GM18517 (cell line): ENCODE measurements around the gene MSH2.

ENCODE experiments used
- ATAC-seq: cut with Tn5 transposase; IDR thresholded peaks from one replicate; pipeline ENCODE4 v1.9.1; 2021; ENCODE audit warnings: mild to moderate bottlenecking, moderate library complexity; ENCODE audit not compliant: unreplicated experiment

The MSH2 gene

GRCh38 chr2:47504174-47504810 lies 101.3 kb downstream of the MSH2 start:
- ATAC-seq, result peak; percentile 2

- ATAC-seq, result no peak
Observed at GRCh38 chr2:47506024-47506423, 103.1 kb downstream of the MSH2 start.

GRCh38 chr2:47506436-47506835 lies 103.5 kb downstream of the MSH2 start:
- no peak for ATAC-seq

DNA sequence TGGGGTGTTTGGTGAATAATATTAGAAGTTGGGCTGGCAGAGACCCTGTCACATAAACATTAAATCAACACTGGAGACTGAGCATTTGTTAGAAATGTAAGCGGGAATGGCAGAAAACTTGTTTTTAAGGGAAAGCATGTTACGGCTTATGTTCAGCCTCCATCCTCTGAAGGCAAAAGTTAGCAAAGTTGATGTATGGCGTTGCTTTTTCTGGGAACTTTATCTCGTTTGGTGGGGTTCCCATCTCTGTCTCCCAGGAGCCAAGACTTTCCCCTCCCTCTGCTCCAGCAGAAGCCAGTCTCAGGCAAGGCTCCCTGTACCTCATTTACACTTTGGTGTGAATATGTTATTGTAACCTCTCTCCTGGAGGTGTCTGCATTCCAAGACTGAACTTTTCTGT lies 105.1 kb downstream of the MSH2 start:
- no peak for ATAC-seq

DNA sequence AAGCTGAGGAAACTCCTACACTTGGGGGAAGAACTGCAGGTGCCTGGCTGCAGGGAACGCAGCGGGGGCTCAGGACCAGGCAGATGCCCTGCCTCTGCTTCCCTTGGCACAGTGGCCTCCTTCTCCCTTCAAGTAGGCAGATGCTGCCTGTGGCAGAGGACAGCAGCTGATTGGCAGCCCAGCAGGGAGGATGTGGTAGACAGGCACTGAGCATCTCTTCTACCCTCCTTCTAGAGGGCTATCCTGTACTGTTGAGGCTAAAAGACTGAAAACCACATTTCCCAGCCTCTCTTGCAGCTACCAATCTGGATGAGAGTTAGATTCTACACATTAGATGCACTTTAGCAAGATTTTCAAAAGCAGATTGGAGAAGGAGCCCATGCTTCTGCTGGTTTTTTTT lies 105.7 kb downstream of the MSH2 start:
- no peak for ATAC-seq

DNA sequence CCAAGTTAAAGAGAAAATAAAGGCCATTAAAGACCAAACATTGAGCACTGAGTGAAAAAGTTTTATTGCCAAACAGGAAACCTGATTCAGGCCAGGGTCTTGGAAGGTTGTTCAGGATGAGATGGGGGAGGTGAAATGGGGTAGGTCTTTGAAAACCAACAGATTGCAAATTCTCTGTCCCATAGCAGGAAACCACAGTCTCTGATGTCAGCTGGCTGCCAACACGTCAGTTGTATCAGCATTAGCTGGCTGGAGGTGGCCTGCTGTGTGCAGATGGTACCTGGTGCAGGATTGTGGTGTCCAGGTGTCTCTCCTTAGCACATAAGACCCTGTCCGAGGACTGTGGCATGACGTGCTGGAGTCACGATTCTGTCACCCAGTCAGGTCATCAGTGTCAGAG lies 106.3 kb downstream of the MSH2 start:
- no peak for ATAC-seq

DNA sequence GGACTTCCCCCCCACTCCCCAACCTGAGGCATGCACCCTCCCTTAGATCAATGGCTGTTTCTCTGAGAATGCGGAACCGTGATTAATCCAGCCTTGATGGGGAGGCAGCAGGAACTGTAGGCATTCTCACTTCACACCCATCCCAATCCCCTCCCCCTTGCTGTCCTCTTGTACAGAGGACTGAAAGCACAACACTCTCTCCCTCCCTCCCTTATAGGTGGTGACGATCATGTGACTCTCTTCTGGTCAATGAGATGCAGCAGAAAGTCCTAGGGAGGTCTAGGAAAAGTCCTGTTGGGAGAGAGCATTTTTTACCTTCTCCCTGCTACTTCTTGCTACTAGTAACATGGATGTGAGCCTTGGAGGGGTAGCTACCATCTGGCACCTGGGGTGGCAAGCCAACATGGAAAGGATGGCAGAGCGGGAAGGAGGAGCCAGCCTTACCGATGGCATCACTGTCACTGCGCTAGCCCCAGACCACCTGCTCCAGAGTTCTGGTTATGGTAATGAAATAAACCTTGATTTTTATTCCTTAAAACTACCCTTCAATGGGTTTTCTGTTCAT lies 106.9 kb downstream of the MSH2 start:
- no peak for ATAC-seq

DNA sequence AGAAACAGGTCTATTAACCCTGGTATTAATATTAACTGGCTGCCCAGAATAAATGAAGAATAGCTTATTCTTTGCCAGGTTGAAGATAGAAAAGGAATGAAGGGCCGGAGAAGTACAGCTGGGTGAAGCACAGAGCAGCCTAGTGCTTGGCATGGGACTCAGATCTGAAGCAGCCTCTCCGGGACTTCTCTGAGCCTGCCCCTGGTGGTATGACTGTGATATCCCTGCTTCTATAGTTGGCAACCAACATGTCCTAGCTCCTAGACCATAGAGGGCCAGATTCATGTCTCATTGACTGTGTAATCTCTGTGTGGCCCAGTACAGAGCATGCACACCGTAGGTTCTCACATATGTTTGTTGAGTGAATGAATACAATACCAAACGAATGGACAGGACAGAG lies 107.8 kb downstream of the MSH2 start:
- ATAC-seq, result no peak

GRCh38 chr2:47512581-47513083 lies 109.7 kb downstream of the MSH2 start:
- ATAC-seq, result no peak

GRCh38 chr2:47513981-47514520 lies 111.1 kb downstream of the MSH2 start:
- no peak for ATAC-seq

DNA sequence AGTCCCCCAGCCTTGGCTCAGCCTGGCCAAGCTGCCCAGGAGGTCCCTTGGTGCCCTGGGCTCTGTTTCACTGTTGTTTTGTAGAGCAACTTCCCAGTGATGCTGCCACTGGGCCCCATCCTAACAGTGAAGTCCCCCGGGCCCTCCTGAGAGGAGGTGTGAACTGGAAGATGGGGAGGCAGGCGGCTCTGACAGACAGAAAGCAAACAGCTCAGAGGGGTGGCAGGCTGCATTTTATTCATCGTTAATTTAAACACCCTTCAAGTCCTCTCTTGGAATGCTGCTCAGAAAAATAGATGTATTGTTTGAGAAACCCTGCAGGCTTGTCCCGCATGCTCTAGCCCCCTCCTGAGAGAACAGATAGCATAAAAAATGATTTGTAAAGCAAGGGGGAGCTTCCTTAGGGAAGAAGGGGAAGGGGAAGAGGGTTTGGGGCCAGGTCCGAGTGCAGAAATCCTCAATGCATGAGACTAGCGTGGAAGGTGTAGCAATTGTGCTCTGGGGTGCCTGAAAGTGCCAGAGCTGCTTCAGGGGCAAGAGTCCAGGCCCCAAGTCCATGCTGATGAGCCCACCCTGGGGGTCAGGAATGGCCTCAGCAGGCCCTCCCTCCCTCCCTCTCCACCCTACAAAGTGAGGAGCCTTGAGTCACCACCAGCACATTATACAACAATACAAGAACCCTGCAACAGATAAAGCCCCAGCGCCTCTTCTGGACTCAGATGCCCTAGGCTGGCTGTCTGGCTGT lies 113.6 kb downstream of the MSH2 start:
- no peak for ATAC-seq

- no peak for ATAC-seq
Observed at GRCh38 chr2:47518497-47519146, 115.7 kb downstream of the MSH2 start.

DNA sequence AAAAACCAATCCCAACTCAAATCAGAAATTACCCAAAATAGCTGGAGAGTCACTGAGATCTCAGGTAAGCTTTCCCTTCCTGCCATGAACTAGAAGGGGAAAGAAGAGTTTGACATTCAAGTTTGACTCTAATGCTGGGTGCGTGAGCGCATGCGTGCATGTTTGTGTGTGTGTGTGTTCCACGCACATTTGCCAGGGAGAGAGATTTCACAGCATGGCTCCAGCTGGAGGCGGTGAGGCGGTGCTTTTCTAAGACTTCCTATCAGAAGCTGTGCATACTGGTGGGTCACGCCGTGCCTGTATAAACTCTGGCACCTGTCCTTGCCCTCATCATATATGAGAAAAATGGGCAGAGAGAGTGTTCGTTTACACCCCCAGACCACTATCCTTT lies 116.2 kb downstream of the MSH2 start:
- no peak for ATAC-seq

DNA sequence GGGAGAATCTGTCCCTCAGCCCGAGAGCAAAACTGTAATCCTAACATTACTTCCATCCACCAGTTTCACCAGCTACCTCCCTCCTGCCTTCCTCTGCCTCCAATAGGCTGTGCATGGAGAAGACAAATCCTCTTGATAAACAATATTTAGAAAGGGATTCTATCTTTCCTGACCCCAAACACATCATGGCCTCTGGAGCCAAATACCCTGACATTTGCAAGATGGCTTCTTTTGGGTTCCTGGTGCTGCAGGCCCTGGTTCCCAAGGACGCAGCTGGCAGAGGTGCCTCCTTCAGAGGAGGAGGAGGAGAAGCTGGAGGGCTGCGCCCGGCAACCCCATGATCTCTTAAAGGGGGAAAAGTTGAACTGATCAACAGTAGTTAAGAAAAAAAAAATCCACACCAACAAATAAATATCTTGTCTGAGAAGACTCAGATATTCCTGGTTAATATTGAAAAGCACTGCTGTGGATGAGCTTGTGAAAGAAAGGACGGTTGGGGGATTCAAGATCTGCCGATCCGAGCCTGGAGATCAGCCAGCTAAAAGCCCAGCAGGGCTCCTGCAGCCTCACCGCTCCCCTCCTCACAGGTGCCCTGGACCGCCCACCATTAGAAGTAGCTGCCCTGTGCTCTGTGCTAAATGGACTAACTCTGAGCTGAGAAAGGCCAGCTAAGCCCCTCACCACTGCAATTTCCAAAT lies 116.8 kb downstream of the MSH2 start:
- ATAC-seq, result no peak

DNA sequence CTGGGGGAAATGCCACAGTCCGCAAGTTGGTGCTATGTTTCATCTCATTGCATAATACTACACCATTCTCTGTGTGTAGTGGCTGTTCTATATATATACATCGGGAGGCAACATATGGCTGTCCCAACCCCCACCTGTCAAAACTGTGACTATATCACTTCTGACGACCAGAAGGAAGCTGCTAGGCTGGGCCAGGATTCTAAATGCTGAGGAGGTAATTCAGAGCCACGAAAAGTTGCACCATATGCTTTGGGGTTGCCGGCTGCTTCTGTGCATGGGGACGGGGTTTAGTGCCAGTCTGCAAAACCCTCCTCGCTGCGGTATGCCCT lies 117.3 kb downstream of the MSH2 start:
- no peak for ATAC-seq

GRCh38 chr2:47520825-47521665 lies 118.1 kb downstream of the MSH2 start:
- ATAC-seq, result peak; percentile 77

DNA sequence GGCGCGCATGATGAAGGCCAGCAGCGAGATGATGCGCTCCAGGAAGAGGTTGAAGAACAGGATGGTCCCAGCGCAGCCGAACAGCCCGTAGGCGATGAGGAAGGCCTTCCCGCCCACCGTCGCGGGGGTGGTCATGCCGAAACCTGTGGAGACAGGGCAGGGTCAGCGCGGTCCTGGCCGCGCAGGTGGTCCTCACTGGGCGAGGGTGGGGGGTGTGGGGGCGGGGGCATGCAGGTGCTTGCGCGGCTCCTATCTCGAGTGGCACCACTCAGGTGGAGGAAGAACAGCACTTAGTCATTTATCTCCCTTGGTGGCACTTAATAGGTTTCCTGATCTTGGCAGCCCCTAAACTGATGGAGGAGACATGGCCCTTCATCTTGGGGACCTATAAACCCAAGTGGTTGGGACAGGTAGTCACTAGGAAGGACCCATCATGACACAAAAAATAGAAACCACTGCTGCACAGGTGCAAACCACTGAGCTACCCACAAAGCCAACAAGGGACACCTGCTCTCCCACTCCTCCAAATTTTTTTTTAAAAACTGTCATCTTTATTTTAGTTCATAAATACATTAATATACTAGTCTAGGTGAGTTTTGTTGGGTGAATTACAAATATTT lies 118.8 kb downstream of the MSH2 start:
- ATAC-seq, result no peak

GRCh38 chr2:47525167-47525566 lies 122.2 kb downstream of the MSH2 start:
- no peak for ATAC-seq

- no peak for ATAC-seq
Observed at GRCh38 chr2:47528455-47528854, 125.5 kb downstream of the MSH2 start.

DNA sequence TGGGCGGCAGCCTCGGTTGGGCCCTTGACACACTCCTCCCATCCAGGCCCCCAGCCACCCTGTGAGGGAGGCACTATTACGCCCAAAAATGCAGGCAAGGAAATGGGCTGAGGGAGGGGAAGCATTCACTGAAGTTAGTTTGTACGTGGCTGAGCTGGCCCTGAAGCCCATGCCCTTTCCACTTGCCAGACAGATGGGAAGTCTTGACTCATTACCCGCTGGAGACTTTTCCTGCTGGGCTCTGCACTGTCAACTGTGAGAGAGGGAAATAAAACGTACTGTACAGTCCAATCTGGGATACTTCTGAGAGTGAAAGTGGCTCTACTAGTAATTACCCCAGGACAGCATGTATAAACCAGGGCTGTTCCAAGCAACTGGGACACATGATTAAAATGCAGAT lies 125.9 kb downstream of the MSH2 start:
- ATAC-seq, result no peak
